ENCODE measurements around the gene UBALD2. TPM values are rescaled to one million over a fixed set of nuclear protein-coding genes. Genes with fewer than 3 reads are reported as not detected.

UBALD2 gene
- total and polyA plus RNA-seq, 2 of the 13 experiments (the other 11 are each of a cell fraction or from before 2014, with no cell fraction given), result 3.3 to 89.7 TPM

GRCh38 chr17:76264755-76265623 lies at the start of gene UBALD2 (continued):
- TF ChIP-seq MTERF4 (CRISPR knock-in tag; IDR thresholded peaks at IDR 0.05) (0 out of 2 replicates have a peak, but pooled peaks have one; percentile 50), BATF2 (CRISPR knock-in tag; IDR thresholded peaks at IDR 0.05) (peak; percentile 67; the same call in 1 of the 2 replicates), ARNT2 (CRISPR knock-in tag; IDR thresholded peaks at IDR 0.05; ENCODE audit: low read depth) (peak; percentile 98), TBL1XR1 (IDR thresholded peaks at IDR 0.05; ENCODE audit: borderline replicate concordance, low read length, partially characterized antibody) (peak; percentile 79), ZMYM3 (CRISPR knock-in tag; IDR thresholded peaks at IDR 0.05) (0 out of 2 replicates have a peak, but pooled peaks have one; percentile 36), ZNF609 (CRISPR knock-in tag; IDR thresholded peaks at IDR 0.05; ENCODE audit: borderline replicate concordance) (no peak), ZNF619 (CRISPR knock-in tag; IDR thresholded peaks at IDR 0.05) (no peak), E2F1 (CRISPR knock-in tag; IDR thresholded peaks at IDR 0.05) (peak; percentile 67), NCOA2 (CRISPR knock-in tag; IDR thresholded peaks at IDR 0.05) (no peak), ZBTB20 (CRISPR knock-in tag; IDR thresholded peaks at IDR 0.05; ENCODE audit: borderline replicate concordance, low read depth) (peak; percentile 81; the same call in 1 of the 2 replicates), CCAR2 (optimal IDR thresholded peaks at IDR 0.05; ENCODE audit: low read depth, low read length) (no peak), AFF4 (CRISPR knock-in tag; IDR thresholded peaks at IDR 0.05) (no peak), FOXO1 (CRISPR knock-in tag; IDR thresholded peaks at IDR 0.05) (peak; percentile 36; the same call in 1 of the 2 replicates)

Data from HepG2 (cell line).